Ovary (tissue), 9 donors: ENCODE data around the gene ZNF827. TPM values are rescaled to one million over a fixed set of nuclear protein-coding genes. Genes with fewer than 3 reads are reported as not detected.
"Not testable (repeated sequence)": the region's sequence is repeated elsewhere in the genome, so short reads cannot be mapped to it uniquely, and the experiment has no call there.

Experiments
- DNase-seq, 5 donors: peaks; one replicate each; pipeline ENCODE4 v3.0.0-alpha.2; 2019 to 2020
- H3K27ac ChIP-seq, 2 donors: fragments of 200-600 bp; one replicate each; pipeline versions ENCODE4 v1.5.1 to v1.8.0; 2019 to 2022
- H3K27me3 ChIP-seq: fragments of 200-600 bp; one replicate; pipeline ENCODE4 v1.8.0; 2022
- H3K36me3 ChIP-seq: fragments of 200-600 bp; sonication (generic); one replicate; pipeline ENCODE4 v1.5.1; 2019
- H3K4me1 ChIP-seq: one replicate; pipeline ENCODE4 v1.8.1; 2013; ENCODE audit warnings: mild to moderate bottlenecking, moderate library complexity; ENCODE audit not compliant: insufficient read depth
- H3K4me3 ChIP-seq: fragments of 200-600 bp; sonication (generic); one replicate; pipeline ENCODE4 v1.5.1; 2017
- H3K9me3 ChIP-seq, 2 donors: fragments of 200-600 bp in 1 of 2; sonication (generic) in 1 of 2; one replicate each; pipeline versions ENCODE4 v1.5.1 to v1.8.1; 2013 to 2019; ENCODE audit warnings: mild to moderate bottlenecking in 1 of 2, moderate library complexity in 1 of 2
- EP300 ChIP-seq: sonication (generic); formaldehyde crosslinking; IDR thresholded peaks from one replicate; pipeline ENCODE4 v1.6.1; 2017; ENCODE audit warnings: antibody characterized with exemption
- POLR2A ChIP-seq: fragments of 450-650 bp; IDR thresholded peaks from one replicate; pipeline ENCODE4 v1.6.1; 2017; ENCODE audit warnings: antibody characterized with exemption, mild to moderate bottlenecking, moderate library complexity
- WGBS, 3 donors: extraction: QIAGEN DNeasy Blood & Tissue Kit in 1 of 3; methylation state at CpG; one replicate each; pipeline versions ENCODE4 v1.1.5 to v1.1.7; 2013 to 2017; 5-methylcytosine and 5-hydroxymethylcytosine counted together
- intact Hi-C, 4 donors: fragments of 100-400 bp; cut with DNase I; formaldehyde crosslinking; loops; one replicate each; pipeline versions ENCODE4 v1.11.0 to v1.15.1; 2022 to 2023
- polyA plus RNA-seq, 2 donors: library from polyadenylated mRNA; stranded (reverse); fragments of 200-250 nt in 1 of 2; fragments of 350-450 nt in 1 of 2; fragmentation: Illumina TruSeq in 1 of 2; extraction: RNeasy Lipid Tissue Mini Kit (QIAGEN cat#74804) in 1 of 2; gene quantifications; one replicate each; pipeline ENCODE4 v1.2.3, GENCODE V29; 2013 to 2014
- total RNA-seq, 7 donors: library from RNA; depleted of rRNA in 2 of 7; stranded (reverse); fragments of >200 nt in 2 of 7; fragmentation: NEBNext Ultra II Directional in 3 of 7; extraction: Animal tissue kit (Norgen Biotek cat#: 25700) in 3 of 7; gene quantifications; one replicate each; pipeline versions ENCODE4 v1.1.0 to v1.2.4, GENCODE V29; 2016 to 2023
- TF ChIP-seq, protein P1 (sequence below), 3 donors: fragments of 450-650 bp in 2 of 3; fragments of 200-600 bp in 1 of 3; IDR thresholded peaks; one replicate each; pipeline versions ENCODE4 v1.5.1 to v1.8.0; 2016 to 2022; ENCODE audit warnings: antibody characterized with exemption in 3 of 3, mild to moderate bottlenecking in 1 of 3
- donor health status: DM: no; HTN: no; CAD: no; lungs with moderate emphysema.
- donor health status: DM: no; HTN: no; CAD: no.
- donor health status: Bipolar disorder and iron deficiency.
- donor health status: DM: yes; HTN: yes; CAD: no.
- donor health status: DM: no; HTN: no; CAD: no.
- donor health status: DM: yes; HTN: yes; CAD: no.

The ZNF827 gene
- total and polyA plus RNA-seq, 9 donors, result 7.8 to 36.0 (median 20.0) TPM

GRCh38 chr4:145839151-145839550 is 99.5 kb downstream of the ZNF827 start:
- H3K36me3 ChIP-seq, result no peaks in the 10 kb centered on the region
- H3K27ac ChIP-seq, result no peak overlapping the region
- H3K4me3 ChIP-seq, result no peak overlapping the region
- intact Hi-C loops, result no loop called here
- no peak for DNase-seq
- WGBS, 3 donors, result 90 to 92% (median 90%) methylated on average over 10 of the region's 10 CpGs
- TF ChIP-seq EP300 (no peak), POLR2A (no peak)
- TF ChIP-seq, protein P1, sequence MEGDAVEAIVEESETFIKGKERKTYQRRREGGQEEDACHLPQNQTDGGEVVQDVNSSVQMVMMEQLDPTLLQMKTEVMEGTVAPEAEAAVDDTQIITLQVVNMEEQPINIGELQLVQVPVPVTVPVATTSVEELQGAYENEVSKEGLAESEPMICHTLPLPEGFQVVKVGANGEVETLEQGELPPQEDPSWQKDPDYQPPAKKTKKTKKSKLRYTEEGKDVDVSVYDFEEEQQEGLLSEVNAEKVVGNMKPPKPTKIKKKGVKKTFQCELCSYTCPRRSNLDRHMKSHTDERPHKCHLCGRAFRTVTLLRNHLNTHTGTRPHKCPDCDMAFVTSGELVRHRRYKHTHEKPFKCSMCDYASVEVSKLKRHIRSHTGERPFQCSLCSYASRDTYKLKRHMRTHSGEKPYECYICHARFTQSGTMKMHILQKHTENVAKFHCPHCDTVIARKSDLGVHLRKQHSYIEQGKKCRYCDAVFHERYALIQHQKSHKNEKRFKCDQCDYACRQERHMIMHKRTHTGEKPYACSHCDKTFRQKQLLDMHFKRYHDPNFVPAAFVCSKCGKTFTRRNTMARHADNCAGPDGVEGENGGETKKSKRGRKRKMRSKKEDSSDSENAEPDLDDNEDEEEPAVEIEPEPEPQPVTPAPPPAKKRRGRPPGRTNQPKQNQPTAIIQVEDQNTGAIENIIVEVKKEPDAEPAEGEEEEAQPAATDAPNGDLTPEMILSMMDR (IDR thresholded peaks at IDR 0.05), result no peak
- H3K27me3 ChIP-seq, result no peaks in the 10 kb centered on the region
- no peaks in the 10 kb centered on the region for H3K9me3 ChIP-seq
- no peaks in the 10 kb centered on the region for H3K4me1 ChIP-seq

DNA sequence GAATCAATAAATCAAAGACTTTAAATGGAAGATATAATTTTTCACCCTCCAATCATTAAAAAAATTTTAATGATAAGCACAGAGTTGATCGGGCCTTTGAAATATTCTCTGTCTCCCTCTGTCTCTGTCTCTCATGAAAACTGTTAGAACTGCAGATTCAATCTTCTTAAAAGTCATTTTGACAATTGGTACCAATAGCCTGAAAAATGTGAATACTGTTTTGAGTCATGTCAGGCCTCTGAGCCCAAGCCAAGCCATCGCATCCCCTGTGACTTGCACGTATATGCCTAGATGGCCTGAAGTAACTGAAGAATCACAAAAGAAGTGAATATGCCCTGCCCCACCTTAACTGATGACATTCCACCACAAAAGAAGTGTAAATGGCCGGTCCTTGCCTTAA is 106.2 kb downstream of the ZNF827 start:
- H3K4me3 ChIP-seq, H3K27ac ChIP-seq, H3K36me3 ChIP-seq, H3K9me3 ChIP-seq, H3K4me1 ChIP-seq, H3K27me3 ChIP-seq, intact Hi-C loops, DNase-seq: not testable (repeated sequence)
- WGBS, 3 donors, result 87 to 92% (median 91%) methylated on average over 4 of the region's 4 CpGs

DNA sequence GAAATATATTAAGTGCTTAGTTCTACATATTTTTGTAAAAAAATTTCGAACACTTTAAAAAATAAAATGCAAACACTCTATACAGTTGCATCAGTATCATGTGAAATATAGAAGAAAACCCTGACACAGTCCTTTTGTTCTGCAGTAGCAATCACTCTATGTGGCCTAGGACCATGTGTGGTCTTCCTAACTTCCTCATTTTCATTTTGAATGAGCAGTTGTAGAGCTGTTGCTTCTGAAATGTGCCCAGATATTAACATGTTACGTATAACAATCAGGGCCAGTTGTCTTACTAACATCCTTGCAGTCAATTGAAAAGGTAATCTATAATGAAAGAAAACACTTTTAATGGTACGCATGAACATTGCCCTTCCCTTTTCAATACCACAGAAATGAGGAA is 107.9 kb downstream of the ZNF827 start:
- DNase-seq, result no peak
- Histone ChIP-seq H3K9me3 (no peaks in the 10 kb centered on the region), H3K4me1 (no peaks in the 10 kb centered on the region), H3K4me3 (no peak overlapping the region), H3K27me3 (no peaks in the 10 kb centered on the region), H3K27ac (no peak overlapping the region), H3K36me3 (no peaks in the 10 kb centered on the region)
- 94 to 95% (median 94%) methylated on average over 3 of the region's 3 CpGs for WGBS, 3 donors
- TF ChIP-seq POLR2A (no peak), EP300 (no peak)
- TF ChIP-seq, protein P1 (IDR thresholded peaks at IDR 0.05), result no peak
- intact Hi-C loops, result no loop called here

DNA sequence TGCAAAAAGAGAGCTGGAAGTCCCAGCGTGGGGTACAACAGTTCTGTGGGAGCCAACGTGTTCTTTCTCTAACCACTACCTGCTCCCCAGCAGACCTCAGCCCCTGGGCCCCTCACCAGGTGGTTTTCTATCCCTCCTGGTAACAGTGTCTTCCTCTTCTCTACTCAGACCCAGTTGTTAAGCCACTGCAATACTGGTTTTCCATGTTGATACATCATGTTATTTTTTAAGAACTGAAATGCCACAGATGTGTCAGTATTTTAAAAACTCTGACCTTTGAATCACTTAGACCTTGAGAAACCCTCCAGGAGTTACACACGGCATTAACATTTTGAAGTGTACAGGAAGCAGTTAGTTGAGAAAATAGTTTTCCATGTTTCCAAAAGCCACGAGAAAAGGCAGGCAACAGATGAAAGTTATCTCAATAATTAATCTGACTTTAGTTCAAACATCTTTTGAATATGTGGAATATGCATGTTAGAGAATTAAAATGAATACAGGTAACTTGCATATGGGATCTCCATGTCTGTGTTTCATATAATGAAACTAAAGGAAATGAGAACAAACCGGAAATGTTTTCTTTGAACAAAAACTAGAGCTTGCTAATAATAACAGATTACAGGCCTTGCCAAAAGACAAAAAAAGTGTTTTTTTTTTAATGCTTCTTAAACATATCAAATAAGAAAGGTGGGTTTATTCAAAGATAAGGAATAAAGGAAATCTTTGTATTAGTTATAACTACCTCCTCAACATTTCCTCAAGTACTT is 108.8 kb downstream of the ZNF827 start:
- H3K4me3 ChIP-seq, result no peak overlapping the region
- no peak for DNase-seq
- H3K27ac ChIP-seq, result no peak overlapping the region
- H3K4me1 ChIP-seq, result no peaks in the 10 kb centered on the region
- TF ChIP-seq EP300 (no peak), POLR2A (no peak)
- TF ChIP-seq, protein P1 (IDR thresholded peaks at IDR 0.05), result no peak
- no peaks in the 10 kb centered on the region for H3K9me3 ChIP-seq
- WGBS, 3 donors, result 39 to 54% (median 46%) methylated on average over 5 of the region's 5 CpGs
- no peaks in the 10 kb centered on the region for H3K27me3 ChIP-seq
- no peaks in the 10 kb centered on the region for H3K36me3 ChIP-seq
- intact Hi-C loops, result no loop called here

- intact Hi-C loops, result no loop called here
- Histone ChIP-seq H3K27ac (no peak overlapping the region), H3K9me3 (no peaks in the 10 kb centered on the region), H3K4me1 (no peaks in the 10 kb centered on the region), H3K4me3 (no peak overlapping the region), H3K27me3 (no peaks in the 10 kb centered on the region), H3K36me3 (no peaks in the 10 kb centered on the region)
- 77 to 80% (median 80%) methylated on average over 3 of the region's 3 CpGs for whole genome bisulfite sequencing, 3 donors
- TF ChIP-seq EP300 (no peak), POLR2A (no peak)
- TF ChIP-seq, protein P1 (IDR thresholded peaks at IDR 0.05), result no peak
- DNase-seq, result no peak
These were observed 109.7 kb downstream of the ZNF827 start for GRCh38 chr4:145828802-145829485.
